NCI-H82 treated with DMSO at 0.1 percent for 48 hours (cell line): Measurements from ENCODE around the gene OASL.
A peak's percentile ranks its signal among the peaks of the same experiment; 100 is the strongest.
"Not testable (repeated sequence)": the region's sequence is repeated elsewhere in the genome, so short reads cannot be mapped to it uniquely, and the experiment has no call there.

ENCODE experiments used
- DNase-seq: peaks from one replicate; lab custom pipeline; 2025; ENCODE audit not compliant: unreplicated experiment; lab: John Stamatoyannopoulos, UW

OASL gene

DNA sequence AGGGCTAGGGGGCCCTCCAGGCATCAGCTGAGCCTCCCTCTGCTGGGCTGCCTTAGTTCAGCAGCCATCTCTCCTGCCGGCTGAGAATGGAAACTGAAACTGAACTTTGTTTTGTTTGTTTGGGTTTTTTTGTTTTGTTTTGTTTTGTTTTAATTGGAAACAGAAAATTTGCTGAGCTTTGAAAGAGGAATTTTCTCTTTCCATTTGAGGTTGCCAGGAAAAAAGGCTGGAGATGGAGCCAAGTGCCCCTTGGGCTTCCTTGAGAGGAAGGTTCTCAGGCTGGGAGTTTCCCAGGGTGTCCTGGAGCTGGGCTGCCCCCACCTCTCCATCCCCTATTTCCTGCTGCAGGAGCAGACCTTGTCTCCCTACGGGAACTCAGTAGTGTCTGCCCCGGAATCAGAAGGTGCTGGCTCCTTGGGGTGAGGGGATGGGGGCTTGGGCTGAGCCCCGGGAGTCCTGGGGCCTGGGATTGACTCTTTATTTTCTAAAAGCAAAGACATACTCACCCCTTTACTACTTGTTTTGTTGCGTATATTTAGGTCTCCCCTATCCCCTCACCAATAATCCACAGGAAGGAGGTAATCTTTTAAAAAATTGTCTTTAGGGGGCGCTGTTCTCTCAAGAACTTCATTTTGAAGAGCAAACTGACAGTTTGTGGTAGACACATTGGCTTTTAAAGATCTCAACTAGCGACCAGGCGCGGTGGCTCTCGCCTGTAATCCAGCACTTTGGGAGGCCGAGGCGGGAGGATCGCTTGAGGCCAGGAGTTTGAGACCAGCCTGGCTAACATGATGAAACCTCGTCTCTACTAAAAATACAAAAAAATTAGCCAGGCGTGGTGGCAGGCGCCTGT, 21.3 kb upstream of the OASL start:
- DNase-seq, result peak; percentile 23

DNA sequence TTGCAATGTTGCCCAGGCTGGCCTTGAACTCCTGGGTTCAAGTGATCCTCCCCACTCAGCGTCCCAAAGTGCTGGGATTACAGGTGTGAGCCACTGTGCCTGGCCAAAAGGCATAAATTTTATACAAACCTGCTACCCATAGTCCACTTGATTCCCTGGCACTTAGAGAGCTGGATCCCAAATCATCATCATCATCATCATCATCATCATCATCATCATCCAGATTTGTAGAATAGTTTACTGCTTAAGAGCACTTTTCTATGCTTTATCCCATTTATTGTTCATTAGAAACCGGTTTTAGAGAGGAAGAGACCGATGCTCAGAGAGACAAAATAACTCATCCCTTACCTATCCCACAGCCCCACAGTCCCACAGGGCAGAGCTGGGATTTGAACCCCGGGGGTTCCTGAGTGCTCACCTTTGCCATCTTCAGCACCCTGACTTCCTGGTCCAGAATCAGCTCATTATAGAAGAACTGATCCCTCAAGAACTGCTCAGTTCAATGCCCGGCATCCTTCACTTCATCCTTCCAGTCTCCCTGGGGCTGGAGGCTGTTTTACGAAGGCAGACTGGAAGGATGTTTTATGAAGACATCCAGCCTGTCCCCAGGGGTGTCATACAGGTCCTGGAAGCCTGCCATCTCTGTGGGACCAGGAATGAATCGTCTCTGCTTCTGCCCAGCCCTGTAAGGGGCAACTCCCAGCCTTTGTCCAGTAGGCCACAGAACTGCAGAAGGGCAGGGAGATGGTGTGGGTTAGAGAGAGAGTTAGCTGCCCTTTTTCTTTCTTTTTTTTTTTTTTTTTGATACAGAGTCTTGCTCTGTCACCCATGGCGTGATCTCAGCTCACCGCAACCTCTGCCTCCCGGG, 20.2 kb upstream of the OASL start:
- DNase-seq, result no peak

DNA sequence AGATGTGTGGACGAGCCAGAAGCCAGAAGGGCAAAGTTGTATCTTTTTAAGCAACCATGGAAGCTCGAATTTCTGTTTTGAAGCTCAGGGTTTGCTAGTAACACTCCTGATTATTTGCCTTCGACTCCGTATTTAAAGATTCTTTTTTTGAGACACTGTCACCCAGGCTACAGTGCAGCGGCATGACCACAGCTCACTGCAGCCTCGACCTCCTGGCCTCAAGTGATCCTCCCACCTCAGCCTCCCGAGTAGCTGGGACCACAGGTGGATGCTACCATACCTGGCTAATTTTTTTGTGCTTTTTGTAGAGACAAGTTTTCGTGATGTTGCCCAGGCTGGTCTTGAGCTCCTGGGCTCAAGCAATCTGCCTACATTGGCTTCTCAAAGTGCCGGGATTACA, 18.7 kb upstream of the OASL start:
- DNase-seq, result no peak

DNA sequence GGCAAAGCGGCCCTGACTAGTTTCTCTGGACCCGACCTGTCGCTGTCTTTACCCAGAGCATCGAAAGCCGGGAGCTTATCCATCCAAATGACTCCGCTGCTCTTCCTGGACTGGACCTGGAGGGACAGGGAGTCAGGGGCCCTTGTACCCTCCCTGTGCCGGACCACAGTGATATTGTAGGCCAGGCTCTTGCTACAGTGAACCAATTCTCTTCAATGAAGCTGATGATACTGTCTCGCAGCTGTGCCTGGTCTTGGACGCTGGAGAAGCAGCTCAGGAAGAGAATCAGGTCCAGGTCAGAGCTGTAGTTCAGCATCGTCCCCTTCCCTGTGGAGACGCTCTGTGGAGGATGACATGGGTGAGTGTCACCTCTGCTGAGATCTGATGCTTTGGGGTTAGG, 14.7 kb upstream of the OASL start:
- DNase-seq, result no peak

DNA sequence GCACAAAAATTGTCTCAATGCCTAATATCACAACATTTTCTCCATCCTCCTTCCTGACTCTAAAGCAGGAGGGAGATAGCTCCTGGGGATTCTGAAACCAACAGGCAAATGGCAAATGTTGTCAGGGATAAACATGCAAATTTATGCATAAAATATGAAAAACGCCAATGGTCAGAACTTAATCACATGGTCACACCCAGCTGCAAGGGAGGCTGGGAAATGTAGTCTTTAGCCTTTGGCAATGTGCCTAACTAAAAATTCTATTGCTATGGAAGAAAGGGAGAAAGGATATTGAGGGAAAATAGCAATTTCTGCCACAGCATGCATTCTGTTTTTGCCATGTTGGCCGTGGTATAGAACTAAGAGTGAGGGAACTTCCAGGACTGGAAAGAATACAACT, 11.7 kb upstream of the OASL start:
- no peak for DNase-seq

DNA sequence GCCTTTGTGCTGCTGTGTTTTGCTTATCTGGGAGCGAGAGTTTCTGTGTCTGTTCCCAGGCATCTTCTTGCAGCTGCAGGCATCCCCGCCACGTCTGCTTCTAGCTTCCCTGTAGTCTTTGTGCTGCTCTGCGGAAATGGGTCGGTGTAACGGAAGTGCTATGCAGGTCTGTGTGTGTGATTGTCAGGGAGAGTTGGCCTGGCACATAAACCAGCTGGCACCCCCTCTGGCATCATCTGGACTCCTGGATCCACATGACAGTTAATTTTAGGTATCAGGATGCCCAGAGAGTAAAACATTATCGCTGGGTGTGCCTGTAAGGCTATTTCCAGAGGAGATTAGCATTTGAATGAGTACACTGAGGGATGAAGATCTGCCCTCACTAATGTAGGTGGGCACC, 9.4 kb upstream of the OASL start:
- DNase-seq, result no peak

DNA sequence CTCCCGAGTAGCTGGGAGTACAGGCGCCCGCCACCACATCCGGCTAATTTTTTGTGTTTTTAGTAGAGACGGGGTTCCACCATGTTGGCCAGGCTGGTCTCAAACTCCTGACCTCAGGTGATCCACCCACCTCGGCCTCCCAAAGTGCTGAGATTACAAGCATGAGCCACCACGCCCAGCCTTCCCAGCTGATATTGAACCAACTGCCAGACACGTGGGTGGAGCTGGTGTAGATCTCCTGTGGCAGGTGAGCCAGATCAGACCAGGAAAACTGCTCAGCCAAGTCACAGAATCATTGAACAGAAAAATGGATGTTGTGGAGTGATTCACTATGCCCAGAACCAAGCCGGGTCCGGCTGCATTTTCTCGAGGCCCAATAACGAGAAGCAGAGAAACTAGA, 8.4 kb upstream of the OASL start:
- not testable (repeated sequence) for DNase-seq

DNA sequence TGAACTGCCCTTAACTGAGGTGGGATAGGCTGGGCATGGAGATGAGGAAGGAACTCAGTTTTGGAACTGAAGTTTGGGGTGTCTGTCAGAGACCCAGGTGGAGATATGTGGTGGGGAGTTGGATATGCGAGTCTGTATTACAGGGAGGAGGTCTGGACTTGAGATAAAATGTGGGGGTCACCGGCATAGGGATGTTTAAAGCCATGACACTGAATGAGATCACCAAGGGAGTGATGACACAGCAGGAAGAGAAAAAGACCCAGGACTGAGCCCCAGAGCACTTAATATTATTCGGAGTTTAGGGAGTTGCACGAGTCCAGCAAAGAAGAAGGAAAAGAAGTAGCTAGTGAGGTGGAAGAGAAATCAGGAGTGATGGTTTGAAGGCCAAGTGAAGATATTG, 4.0 kb upstream of the OASL start:
- DNase-seq, result no peak

DNA sequence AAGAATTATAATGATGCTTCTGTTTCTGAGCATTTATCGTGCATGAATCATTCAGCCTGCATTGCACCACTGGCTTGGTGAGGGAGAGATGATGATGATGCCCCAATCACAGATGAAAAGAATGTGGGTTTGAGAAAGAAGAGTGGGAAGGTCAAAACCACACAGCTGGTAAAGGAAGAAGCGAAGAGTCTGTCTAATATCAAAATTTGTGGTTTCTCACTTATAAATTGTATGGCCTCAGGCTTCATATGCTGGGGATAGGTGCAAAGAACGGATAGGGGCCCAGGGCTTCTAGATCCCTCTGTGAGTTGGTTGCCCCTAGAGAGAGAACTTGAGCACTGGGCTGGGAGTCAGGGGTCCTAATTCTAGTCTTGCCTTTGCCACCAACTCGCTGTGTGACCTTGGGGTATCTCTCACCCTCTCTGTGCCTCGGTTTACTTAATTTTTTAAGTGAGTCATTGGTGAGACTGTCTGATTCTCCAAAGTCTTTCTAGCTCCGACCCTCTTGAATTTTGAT, 2.2 kb downstream of the OASL start:
- no peak for DNase-seq

DNA sequence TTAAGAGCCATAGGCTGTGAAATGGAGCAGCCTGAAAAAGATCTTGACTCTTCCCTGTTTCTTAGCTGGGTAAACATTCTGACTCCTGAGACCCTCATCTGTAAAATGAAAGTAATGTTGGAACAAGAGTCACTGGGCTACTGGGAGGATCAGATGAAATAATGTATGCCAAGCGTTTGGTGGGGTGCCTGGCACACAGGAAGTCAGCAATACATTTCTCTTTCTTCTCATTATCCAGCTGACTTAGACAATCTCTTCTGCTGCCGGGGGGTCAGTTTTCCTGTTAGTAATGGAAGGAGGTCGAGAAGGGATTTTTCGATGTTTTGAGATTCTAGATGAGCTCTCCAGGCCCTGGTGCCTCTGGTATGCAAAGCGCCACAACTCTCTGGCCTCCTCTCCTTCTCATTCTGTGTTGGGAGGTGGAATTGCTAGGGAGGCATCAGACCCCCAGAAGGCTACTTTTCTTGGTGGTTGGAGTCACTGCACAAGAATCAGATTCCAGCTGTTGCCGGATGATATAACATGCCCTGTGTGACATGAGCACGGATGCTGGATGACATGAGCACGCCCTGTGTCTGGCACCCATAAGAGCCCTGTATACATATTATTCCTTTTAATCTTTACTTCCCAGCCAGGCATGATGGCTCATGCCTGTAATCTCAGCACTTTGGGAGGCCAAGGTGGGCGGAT, 4.3 kb downstream of the OASL start:
- DNase-seq, result no peak

DNA sequence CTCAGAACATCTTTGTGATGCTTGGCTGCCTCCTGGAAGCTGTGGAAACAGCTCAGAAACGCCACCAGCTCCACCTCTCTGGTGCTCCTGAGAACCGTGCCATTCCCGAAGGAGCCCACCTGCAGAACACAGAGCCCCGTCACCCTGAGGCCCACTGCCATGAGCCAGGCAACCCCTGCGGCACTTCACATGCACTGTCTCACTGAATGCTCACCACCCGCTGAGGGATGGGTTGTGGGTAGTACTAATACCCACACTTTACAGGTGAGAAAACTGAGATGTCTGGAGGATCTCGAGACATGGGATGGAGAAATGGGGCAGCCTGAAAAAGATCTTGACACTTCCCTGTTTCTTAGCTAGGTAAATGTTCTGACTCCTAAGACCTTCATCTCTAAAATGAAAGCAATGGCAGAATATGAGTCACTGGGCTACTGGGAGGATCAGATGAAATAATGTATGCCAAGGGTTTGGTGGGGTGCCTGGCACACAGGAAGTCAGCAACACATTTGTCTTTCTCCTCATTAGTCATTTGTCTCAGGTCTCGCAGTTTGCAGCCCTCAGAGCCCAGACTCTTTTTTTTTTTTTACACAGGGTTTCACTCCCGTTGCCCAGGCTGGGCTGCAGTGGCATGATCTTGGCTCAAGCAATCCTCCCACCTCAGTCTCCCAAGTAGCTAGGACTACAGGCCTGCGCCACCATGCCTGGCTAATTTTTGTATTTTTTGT, 5.3 kb downstream of the OASL start:
- no peak for DNase-seq

DNA sequence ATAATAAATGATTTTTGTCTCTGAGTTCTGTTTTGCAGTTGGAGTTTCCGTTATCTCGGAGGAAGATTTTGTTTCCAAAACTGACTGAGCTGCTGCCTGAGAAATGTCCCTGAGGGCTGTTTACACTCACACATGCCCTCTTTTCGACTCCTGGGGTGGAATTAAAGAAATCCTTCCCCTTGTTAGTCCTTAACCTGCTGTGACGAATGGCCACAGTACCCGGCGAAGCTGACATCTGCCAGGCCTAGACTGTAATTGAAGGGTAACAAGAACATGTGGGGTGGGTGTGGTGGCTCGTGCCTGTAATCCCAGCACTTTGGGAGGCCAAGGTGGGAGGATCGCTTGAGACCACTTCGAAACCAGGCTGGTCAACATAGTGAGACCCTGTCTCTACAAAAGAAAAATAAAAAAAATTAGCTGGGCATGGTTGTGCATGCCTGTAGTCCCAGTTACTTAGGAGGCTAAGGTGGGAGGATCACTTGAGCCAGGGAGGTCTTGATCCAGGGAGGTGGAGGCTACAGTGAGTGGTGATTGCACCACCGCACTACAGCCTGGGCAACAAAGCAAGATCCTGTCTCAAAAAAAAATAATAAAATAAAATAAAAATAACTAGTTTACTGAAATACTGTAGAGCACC, 8.4 kb downstream of the OASL start:
- no peak for DNase-seq

DNA sequence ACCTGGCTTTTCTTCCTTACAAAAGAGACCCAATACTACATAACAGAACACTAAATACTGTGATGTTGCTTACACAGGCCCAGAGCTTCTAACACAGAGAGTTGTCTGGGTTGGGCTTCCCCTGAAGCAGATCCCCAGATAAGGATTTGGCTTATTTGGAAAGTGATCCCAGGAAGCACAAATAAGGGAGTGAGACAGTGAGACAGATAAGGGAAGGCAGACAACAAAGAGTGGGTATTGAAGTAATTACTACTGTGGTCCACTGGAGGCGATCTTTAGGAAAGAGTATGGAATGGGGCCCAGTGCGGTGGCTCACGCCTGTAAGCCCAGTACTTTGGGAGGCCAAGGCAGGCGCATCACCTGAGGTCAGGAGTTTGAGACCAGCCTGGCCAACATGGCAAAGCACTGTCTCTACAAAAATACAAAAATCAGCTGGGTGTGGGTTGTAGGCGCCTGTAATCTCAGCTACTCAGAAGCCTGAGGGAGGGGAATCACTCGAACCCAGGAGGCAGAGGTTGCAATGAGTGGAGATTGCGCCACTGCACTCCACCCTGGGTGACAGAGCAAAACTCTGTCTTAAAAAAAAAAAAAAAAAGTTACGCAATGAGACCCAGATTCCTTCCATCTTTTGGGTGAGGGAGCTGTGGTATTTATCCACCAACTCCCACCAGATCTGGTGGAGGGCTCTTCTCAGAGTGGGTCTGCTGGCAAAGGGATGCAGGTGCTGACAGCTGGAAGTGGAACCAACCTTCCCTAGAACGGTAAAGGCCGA, 12.6 kb downstream of the OASL start:
- DNase-seq, result no peak

DNA sequence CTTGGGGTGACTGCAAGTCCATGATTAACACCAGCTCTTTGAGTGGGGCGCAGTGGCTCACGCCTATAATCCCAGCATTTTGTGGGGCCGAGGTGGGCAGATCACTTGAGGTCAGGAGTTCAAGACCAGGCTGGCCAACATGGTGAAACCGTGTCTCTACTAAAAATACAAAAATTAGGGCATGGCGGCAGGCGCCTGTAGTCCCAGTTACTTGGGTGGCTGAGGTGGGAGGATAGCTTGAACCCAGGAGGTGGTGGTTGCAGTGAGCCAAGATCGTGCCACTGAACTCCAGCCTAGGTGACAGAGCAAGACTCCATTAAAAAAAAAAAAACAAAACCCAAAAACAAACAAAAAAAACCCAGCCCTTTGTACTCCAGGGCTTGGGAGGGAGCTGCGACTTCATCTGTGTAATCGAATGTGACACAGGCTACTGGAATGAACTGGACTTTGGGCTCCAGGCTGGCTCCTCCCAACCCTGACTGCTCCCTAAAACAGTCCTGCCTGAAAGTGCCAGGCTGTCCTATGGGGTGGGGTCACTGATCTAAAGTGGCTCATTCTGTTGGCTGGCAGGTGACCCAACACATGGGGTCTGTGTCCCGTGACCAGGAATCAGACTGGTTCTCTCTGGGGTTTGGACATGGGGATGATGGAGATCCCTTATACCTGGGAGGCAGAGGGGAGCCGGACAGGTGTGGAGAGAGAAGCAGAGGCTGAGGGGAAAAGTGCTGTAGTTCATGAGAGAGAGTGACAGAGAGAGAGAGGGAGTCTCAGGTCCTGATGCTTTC, 13.4 kb downstream of the OASL start:
- DNase-seq, result no peak

DNA sequence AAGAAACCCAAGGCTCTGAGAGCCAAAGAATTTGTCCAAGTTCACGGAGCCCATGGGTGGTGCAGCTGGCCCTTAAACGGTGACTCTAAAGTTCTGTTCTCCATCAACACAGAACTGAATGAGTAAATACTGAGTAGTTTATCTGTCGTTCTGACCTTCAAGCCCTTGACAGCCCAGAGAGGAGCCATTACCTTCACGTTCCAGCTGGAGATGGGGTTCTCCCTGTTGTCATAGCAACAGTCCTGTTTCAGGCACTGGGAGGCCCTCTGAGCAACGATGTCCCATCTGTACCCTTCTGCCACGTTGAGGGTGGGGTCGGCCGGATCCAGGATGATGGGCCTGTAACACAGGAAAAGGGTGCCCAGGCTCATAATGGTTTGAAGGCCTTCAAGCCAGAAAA, 15.2 kb downstream of the OASL start:
- no peak for DNase-seq

DNA sequence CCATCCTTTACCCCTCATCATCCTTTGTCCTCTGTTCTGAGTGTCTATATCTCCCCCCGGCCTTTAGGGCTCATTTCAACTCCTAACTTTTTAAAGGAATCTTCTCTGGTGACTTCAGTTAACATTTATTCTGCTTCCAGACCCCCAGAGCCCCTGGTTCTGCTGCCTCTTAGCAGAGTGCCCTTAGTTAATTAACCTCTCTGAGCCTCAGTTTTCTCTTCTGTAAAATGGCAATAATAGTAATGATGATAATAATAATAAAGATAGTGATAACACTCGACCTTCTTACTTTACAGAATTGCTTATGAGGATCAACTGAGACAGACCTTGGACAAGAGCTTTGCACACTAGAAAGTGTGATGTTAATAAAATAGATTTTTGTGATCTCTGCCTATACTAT, 16.3 kb downstream of the OASL start:
- no peak for DNase-seq

DNA sequence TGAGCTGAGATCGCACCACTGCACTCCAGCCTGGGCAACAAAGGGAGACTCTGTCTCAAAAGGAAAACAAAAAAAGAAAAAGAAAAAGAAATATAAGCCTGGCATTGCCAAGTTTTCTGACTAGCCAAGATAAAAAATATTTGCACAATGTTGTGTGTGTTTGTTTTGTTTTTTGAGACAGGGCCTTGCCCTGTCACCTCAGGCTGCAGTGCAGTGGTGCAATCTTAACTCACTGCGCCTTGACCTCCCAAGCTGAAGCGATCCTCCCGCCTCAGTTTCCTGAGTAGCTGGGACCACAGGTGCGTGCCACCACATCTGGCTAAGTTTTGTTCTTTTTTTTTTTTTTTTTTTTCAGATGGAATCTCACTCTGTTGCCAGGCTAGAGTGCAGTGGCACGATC, 17.3 kb downstream of the OASL start:
- no peak for DNase-seq

DNA sequence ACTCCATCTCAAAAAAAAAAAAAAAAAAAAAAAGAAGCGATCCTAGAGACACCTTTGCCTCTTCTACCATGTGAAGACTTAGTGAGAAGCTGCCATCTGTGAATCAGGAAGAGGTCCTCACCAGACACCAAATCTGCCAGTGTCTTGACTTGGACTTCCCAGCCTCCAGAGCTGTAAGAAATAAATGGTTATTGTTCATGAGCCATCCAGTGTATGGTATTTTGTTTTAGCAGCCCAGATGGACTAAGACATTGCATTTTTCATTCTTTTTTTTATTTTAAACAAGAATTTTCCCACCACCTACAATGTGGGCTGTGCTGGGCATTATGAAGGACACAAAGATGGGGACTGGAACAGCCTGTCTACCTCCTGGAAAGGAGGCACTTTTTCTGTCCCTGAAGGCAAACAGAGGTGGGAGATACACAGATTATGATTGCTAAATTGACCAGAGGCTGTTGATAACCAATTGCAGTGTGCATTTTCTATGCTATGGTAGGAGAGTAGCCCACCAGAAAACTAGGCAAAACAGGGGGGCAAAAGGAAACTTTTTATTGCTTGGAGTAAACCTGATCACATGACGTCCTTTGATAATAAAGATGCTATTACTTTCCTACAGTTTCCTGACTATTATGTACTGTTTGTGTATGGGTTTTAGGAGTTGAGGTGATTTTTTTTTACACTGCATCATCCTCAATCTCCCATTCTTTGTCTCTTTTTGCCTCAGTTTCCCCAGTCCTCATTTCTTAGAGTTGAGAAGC, 20.0 kb downstream of the OASL start:
- no peak for DNase-seq
